Type B pancreatic cell (in vitro differentiated cells): ENCODE results near the gene PACRG. TPM values are rescaled to one million over a fixed set of nuclear protein-coding genes. Genes with fewer than 3 reads are reported as not detected.

Experiments
- DNase-seq: peaks from one replicate; pipeline ENCODE4 v3.0.0; 2021; ENCODE audit warnings: mixed read lengths; ENCODE audit not compliant: unreplicated experiment; ENCODE audit errors: extremely low spot score
- H3K27ac Mint-ChIP-seq: 2 replicates; pipeline ENCODE4 v1.8.0; 2021; ENCODE audit warnings: mild to moderate bottlenecking, mixed read lengths
- H3K27me3 Mint-ChIP-seq: 2 replicates; pipeline ENCODE4 v1.8.0; 2021; ENCODE audit warnings: mixed read lengths
- H3K36me3 Mint-ChIP-seq: 2 replicates; pipeline ENCODE4 v1.8.0; 2021; ENCODE audit warnings: mixed read lengths
- H3K4me1 Mint-ChIP-seq: one replicate; pipeline ENCODE4 v1.8.0; 2021; ENCODE audit warnings: mixed read lengths; ENCODE audit not compliant: unreplicated experiment
- H3K4me3 Mint-ChIP-seq: 2 replicates; pipeline ENCODE4 v1.8.0; 2021; ENCODE audit warnings: mild to moderate bottlenecking, mixed read lengths
- H3K9me3 Mint-ChIP-seq: 2 replicates; pipeline ENCODE4 v1.8.0; 2021; ENCODE audit warnings: mixed read lengths
- CTCF ChIP-seq: fragments of 200-600 bp; sonication (generic); conservative IDR thresholded peaks from 2 replicates; pipeline ENCODE4 v1.5.0; 2021; ENCODE audit warnings: antibody characterized with exemption, mild to moderate bottlenecking
- total RNA-seq: library from RNA; stranded (reverse); gene quantifications from 2 replicates; pipeline ENCODE4 v1.2.1, GENCODE V29; 2021; ENCODE audit warnings: low replicate concordance

Gene PACRG
- total RNA-seq, 1 donor from 2014 or later: 5.6 TPM

GRCh38 chr6:162940426-162940825 lies 212.7 kb downstream of the PACRG start:
- no peak overlapping the region for H3K4me3 Mint-ChIP-seq
- no peaks in the 10 kb centered on the region for H3K27me3 Mint-ChIP-seq
- no peaks in the 10 kb centered on the region for H3K4me1 Mint-ChIP-seq
- no peak overlapping the region for H3K27ac Mint-ChIP-seq
- H3K9me3 Mint-ChIP-seq: peaks cover 5% of the 10 kb centered on the region
- no peak for TF ChIP-seq CTCF
- DNase-seq: no peak
- H3K36me3 Mint-ChIP-seq: no peaks in the 10 kb centered on the region

GRCh38 chr6:162941128-162941527 lies 213.4 kb downstream of the PACRG start:
- Mint-ChIP-seq H3K27ac (no peak overlapping the region), H3K4me1 (no peaks in the 10 kb centered on the region), H3K4me3 (no peak overlapping the region), H3K9me3 (peaks cover 5% of the 10 kb centered on the region), H3K36me3 (no peaks in the 10 kb centered on the region), H3K27me3 (no peaks in the 10 kb centered on the region)
- DNase-seq: no peak
- no peak for TF ChIP-seq CTCF

- no peak overlapping the region for H3K4me3 Mint-ChIP-seq
- DNase-seq: no peak
- TF ChIP-seq CTCF: no peak
- H3K36me3 Mint-ChIP-seq: no peaks in the 10 kb centered on the region
- H3K27me3 Mint-ChIP-seq: no peaks in the 10 kb centered on the region
- peaks cover 5% of the 10 kb centered on the region for H3K9me3 Mint-ChIP-seq
- no peak overlapping the region for H3K27ac Mint-ChIP-seq
- H3K4me1 Mint-ChIP-seq: no peaks in the 10 kb centered on the region
Observed at GRCh38 chr6:162942866-162943265, 215.1 kb downstream of the PACRG start.

GRCh38 chr6:162943369-162943768 lies 215.6 kb downstream of the PACRG start:
- Mint-ChIP-seq H3K36me3 (no peaks in the 10 kb centered on the region), H3K4me1 (no peaks in the 10 kb centered on the region), H3K9me3 (peaks cover 5% of the 10 kb centered on the region), H3K27me3 (no peaks in the 10 kb centered on the region), H3K4me3 (no peak overlapping the region), H3K27ac (no peak overlapping the region)
- DNase-seq: no peak
- no peak for TF ChIP-seq CTCF

GRCh38 chr6:162951164-162951743 lies 223.5 kb downstream of the PACRG start:
- H3K36me3 Mint-ChIP-seq: no peaks in the 10 kb centered on the region
- no peaks in the 10 kb centered on the region for H3K27me3 Mint-ChIP-seq
- no peaks in the 10 kb centered on the region for H3K4me1 Mint-ChIP-seq
- no peak overlapping the region for H3K4me3 Mint-ChIP-seq
- no peak for TF ChIP-seq CTCF
- H3K27ac Mint-ChIP-seq: no peak overlapping the region
- DNase-seq: no peak
- no peaks in the 10 kb centered on the region for H3K9me3 Mint-ChIP-seq

GRCh38 chr6:162952423-162952822 lies 224.6 kb downstream of the PACRG start:
- DNase-seq: no peak
- Mint-ChIP-seq H3K27ac (no peak overlapping the region), H3K4me3 (no peak overlapping the region), H3K4me1 (no peaks in the 10 kb centered on the region), H3K27me3 (no peaks in the 10 kb centered on the region), H3K36me3 (no peaks in the 10 kb centered on the region), H3K9me3 (no peaks in the 10 kb centered on the region)
- no peak for TF ChIP-seq CTCF
